ENCODE results near the gene THSD4.

DNA sequence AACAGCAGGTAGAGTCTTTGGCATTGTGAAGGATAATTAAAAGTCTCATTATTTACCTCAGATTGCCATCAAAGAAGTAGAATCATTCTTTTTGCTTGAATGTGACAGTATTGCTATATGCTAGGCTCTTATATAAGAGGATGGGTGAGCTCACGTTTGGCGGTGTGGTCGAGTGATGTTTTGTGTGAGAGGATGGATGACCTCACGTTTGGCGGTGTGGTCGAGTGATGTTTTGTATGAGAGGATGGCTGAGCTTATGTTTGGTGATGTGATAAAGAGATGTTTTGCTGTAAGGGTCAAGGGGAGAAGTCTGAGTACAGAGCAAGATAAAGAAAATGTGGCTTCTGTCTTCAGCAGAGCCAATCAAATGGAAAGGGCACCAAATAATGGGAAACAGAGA lies 395.5 kb downstream of the THSD4 start:
- TF ChIP-seq, protein P1, sequence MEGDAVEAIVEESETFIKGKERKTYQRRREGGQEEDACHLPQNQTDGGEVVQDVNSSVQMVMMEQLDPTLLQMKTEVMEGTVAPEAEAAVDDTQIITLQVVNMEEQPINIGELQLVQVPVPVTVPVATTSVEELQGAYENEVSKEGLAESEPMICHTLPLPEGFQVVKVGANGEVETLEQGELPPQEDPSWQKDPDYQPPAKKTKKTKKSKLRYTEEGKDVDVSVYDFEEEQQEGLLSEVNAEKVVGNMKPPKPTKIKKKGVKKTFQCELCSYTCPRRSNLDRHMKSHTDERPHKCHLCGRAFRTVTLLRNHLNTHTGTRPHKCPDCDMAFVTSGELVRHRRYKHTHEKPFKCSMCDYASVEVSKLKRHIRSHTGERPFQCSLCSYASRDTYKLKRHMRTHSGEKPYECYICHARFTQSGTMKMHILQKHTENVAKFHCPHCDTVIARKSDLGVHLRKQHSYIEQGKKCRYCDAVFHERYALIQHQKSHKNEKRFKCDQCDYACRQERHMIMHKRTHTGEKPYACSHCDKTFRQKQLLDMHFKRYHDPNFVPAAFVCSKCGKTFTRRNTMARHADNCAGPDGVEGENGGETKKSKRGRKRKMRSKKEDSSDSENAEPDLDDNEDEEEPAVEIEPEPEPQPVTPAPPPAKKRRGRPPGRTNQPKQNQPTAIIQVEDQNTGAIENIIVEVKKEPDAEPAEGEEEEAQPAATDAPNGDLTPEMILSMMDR (conservative IDR thresholded peaks at IDR 0.05) = no peak
- TF ChIP-seq EZH2 (IDR thresholded peaks at IDR 0.05; ENCODE audit: low read depth) = no peak
